CD4-positive, alpha-beta T cell treated with Interferon alpha-2 for 1 hour (primary cell): ENCODE measurements around the gene COL9A3.

ENCODE experiments used
- DNase-seq, 2 donors: peaks; one replicate each; pipeline ENCODE4 v3.0.0-alpha.2; 2020 to 2022

Gene COL9A3

GRCh38 chr20:62812181-62812906, 4.5 kb upstream of the COL9A3 start:
- no peak for DNase-seq

GRCh38 chr20:62812907-62813200, 4.0 kb upstream of the COL9A3 start:
- no peak for DNase-seq

GRCh38 chr20:62813588-62813987, 3.3 kb upstream of the COL9A3 start:
- DNase-seq: no peak

GRCh38 chr20:62814060-62814708, 2.7 kb upstream of the COL9A3 start:
- DNase-seq: no peak

GRCh38 chr20:62814709-62815065, 2.2 kb upstream of the COL9A3 start:
- DNase-seq: no peak

- no peak for DNase-seq
Measured at GRCh38 chr20:62815066-62815991, 1.5 kb upstream of the COL9A3 start.

- no peak for DNase-seq
Measured at GRCh38 chr20:62816031-62816883, 593 bp upstream of the COL9A3 start.

- DNase-seq: no peak
Measured at GRCh38 chr20:62817975-62818591, 1.2 kb downstream of the COL9A3 start.

GRCh38 chr20:62818592-62819493, 2.0 kb downstream of the COL9A3 start:
- DNase-seq: no peak

GRCh38 chr20:62819494-62820174, 2.8 kb downstream of the COL9A3 start:
- no peak for DNase-seq

GRCh38 chr20:62820208-62820961, 3.5 kb downstream of the COL9A3 start:
- DNase-seq: no peak

GRCh38 chr20:62820962-62821725, 4.3 kb downstream of the COL9A3 start:
- no peak for DNase-seq

GRCh38 chr20:62821726-62822210, 4.9 kb downstream of the COL9A3 start:
- DNase-seq: no peak

- no peak for DNase-seq
Measured at GRCh38 chr20:62822239-62822787, 5.5 kb downstream of the COL9A3 start.

- peak; percentile 40 to 42 for DNase-seq
Measured at GRCh38 chr20:62822788-62823651, 6.2 kb downstream of the COL9A3 start.

- no peak for DNase-seq
Measured at GRCh38 chr20:62823688-62824475, 7.0 kb downstream of the COL9A3 start.
